ENCODE results near the gene SAMD14.

GRCh38 chr17:50096758-50097157 is 33.2 kb downstream of the SAMD14 start:
- TF ChIP-seq, protein P1, sequence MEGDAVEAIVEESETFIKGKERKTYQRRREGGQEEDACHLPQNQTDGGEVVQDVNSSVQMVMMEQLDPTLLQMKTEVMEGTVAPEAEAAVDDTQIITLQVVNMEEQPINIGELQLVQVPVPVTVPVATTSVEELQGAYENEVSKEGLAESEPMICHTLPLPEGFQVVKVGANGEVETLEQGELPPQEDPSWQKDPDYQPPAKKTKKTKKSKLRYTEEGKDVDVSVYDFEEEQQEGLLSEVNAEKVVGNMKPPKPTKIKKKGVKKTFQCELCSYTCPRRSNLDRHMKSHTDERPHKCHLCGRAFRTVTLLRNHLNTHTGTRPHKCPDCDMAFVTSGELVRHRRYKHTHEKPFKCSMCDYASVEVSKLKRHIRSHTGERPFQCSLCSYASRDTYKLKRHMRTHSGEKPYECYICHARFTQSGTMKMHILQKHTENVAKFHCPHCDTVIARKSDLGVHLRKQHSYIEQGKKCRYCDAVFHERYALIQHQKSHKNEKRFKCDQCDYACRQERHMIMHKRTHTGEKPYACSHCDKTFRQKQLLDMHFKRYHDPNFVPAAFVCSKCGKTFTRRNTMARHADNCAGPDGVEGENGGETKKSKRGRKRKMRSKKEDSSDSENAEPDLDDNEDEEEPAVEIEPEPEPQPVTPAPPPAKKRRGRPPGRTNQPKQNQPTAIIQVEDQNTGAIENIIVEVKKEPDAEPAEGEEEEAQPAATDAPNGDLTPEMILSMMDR (conservative IDR thresholded peaks at IDR 0.05 in 1 of 2, IDR thresholded peaks at IDR 0.05 in 1 of 2; ENCODE audit: extremely low read depth in 1 of 2, insufficient read depth in 1 of 2, low read depth in 1 of 2, low read length in 2 of 2), result no peak
- no peak for TF ChIP-seq EZH2 (IDR thresholded peaks at IDR 0.05; ENCODE audit: borderline replicate concordance, low read length)

All from mammary epithelial cell (primary cell).